ENCODE data around the gene PAPPA. TPM values are rescaled to one million over a fixed set of nuclear protein-coding genes. Genes with fewer than 3 reads are reported as not detected.

The PAPPA gene
- total RNA-seq, 3 donors from 2014 or later (not counting 1 experiment from before 2014, with no cell fraction given): not detected

GRCh38 chr9:116450378-116451139, 297.0 kb downstream of the PAPPA start:
- TF ChIP-seq, protein P1, sequence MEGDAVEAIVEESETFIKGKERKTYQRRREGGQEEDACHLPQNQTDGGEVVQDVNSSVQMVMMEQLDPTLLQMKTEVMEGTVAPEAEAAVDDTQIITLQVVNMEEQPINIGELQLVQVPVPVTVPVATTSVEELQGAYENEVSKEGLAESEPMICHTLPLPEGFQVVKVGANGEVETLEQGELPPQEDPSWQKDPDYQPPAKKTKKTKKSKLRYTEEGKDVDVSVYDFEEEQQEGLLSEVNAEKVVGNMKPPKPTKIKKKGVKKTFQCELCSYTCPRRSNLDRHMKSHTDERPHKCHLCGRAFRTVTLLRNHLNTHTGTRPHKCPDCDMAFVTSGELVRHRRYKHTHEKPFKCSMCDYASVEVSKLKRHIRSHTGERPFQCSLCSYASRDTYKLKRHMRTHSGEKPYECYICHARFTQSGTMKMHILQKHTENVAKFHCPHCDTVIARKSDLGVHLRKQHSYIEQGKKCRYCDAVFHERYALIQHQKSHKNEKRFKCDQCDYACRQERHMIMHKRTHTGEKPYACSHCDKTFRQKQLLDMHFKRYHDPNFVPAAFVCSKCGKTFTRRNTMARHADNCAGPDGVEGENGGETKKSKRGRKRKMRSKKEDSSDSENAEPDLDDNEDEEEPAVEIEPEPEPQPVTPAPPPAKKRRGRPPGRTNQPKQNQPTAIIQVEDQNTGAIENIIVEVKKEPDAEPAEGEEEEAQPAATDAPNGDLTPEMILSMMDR (IDR thresholded peaks at IDR 0.05): no peak
- Histone ChIP-seq H3K36me3 (ENCODE audit: control insufficient read depth, insufficient read depth, low read length) (no peaks in the 10 kb centered on the region), H3K27me3 (ENCODE audit: control insufficient read depth, insufficient read depth, low read length) (no peaks in the 10 kb centered on the region), H3K27ac (ENCODE audit: low read length) (no peak overlapping the region), H3K4me1 (ENCODE audit: control insufficient read depth, insufficient read depth, low read length) (no peaks in the 10 kb centered on the region), H3K9me3 (ENCODE audit: control insufficient read depth, insufficient read depth, low read length) (peaks cover 3% of the 10 kb centered on the region), H3K4me3 (ENCODE audit: low read length) (no peak overlapping the region)
- 60% methylated on average over 3 of the region's 3 CpGs for WGBS (ENCODE audit: insufficient coverage)
- Mint-ChIP-seq H3K36me3 (no peaks in the 10 kb centered on the region), H3K4me3 (no peak overlapping the region), H3K9me3 (peaks cover 3 to 6% of the 10 kb centered on the region in 2 donors), H3K4me1 (no peaks in the 10 kb centered on the region), H3K27ac (no peak overlapping the region), H3K27me3 (ENCODE audit: low read depth in 2 of 2) (no peaks in the 10 kb centered on the region)
- intact Hi-C loops (cut with micrococcal nuclease): no loop called here
- no peak for DNase-seq
- no peak for ATAC-seq

DNA sequence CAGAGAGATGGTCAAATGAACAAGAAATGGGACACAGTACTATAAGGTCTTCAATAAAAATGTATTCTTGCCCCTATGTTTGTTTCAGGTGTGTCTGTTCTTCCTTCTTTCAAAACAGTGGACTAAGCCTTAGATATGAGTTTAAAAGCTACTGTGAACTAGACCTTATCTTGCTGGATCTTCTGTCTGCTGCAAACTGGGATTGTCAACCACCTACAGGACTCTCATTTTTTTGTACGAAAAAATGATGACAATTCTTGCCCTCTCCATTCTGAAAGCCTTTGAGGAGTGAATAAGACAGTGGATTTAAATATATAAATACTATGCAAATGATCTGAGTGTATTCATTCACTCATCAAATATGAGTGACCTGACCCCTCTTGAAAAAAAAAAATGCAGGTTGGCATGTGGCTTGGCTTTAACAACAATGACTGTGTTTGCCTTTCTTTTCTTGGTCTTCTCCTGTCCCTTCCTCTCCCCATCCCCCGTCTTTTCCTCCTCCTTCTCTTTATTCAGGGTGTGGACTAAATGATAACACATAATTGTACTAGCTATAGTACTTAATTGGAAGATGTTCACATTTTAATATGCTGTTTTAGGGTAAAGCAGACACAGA, 298.0 kb downstream of the PAPPA start:
- ATAC-seq (no peak), DNase-seq (no peak)
- no peak overlapping the region for H3K27ac ChIP-seq (ENCODE audit: low read length)
- no CpG with 5 or more reads among the region's 2 CpGs for WGBS (ENCODE audit: insufficient coverage)
- no peaks in the 10 kb centered on the region for H3K27me3 Mint-ChIP-seq (ENCODE audit: low read depth in 2 of 2)
- TF ChIP-seq, protein P1 (IDR thresholded peaks at IDR 0.05): no peak
- H3K36me3 ChIP-seq (ENCODE audit: control insufficient read depth, insufficient read depth, low read length): no peaks in the 10 kb centered on the region
- no peaks in the 10 kb centered on the region for H3K4me1 Mint-ChIP-seq
- no peaks in the 10 kb centered on the region for H3K4me1 ChIP-seq (ENCODE audit: control insufficient read depth, insufficient read depth, low read length)
- peaks cover 4 to 9% of the 10 kb centered on the region in 2 donors for H3K9me3 Mint-ChIP-seq
- H3K4me3 Mint-ChIP-seq: no peak overlapping the region
- H3K9me3 ChIP-seq (ENCODE audit: control insufficient read depth, insufficient read depth, low read length): peaks cover 3% of the 10 kb centered on the region
- no peaks in the 10 kb centered on the region for H3K36me3 Mint-ChIP-seq
- no peak overlapping the region for H3K4me3 ChIP-seq (ENCODE audit: low read length)
- no peak overlapping the region for H3K27ac Mint-ChIP-seq
- intact Hi-C loops (cut with micrococcal nuclease): no loop called here
- no peaks in the 10 kb centered on the region for H3K27me3 ChIP-seq (ENCODE audit: control insufficient read depth, insufficient read depth, low read length)
